ENCODE results near the gene CACNG5.

- TF ChIP-seq CTCF (IDR thresholded peaks at IDR 0.05; ENCODE audit: low read depth, low read length): no peak
- TF ChIP-seq EZH2phosphoT487 (IDR thresholded peaks at IDR 0.05; ENCODE audit: low read depth): no peak
Observed at GRCh38 chr17:66786107-66786506, 48.8 kb upstream of the CACNG5 start.

All from OCI-LY3 (cell line).